CD4-positive, alpha-beta T cell treated with Interleukin-2 at 100 ng/mL for 4 hours (primary cell): ENCODE measurements around the gene ZC3H12D.

Source experiments
- DNase-seq: peaks from one replicate; pipeline ENCODE4 v3.0.0-alpha.2; 2020; ENCODE audit warnings: low spot score

Gene ZC3H12D

DNA sequence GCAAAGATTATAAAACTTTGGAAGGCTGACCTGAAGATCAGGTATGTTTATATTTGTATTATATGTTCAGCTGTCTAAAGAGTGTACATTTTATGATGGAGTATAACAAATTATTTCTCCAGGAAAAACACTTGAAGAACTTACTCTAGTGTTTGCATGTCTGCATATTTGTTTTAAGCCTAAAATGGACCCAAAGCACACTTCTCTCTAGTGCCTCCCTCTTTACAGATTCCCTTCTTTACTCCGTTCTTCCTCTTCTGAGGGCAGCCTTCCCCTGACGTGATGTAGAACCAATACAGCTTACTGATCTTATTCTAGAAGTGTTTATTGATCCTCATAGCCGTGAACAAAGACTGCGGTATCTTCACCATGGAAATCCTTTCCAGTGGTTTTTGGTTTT lies 70.8 kb downstream of the ZC3H12D start:
- no peak for DNase-seq

GRCh38 chr6:149410557-149410956 lies 74.3 kb downstream of the ZC3H12D start:
- DNase-seq, result no peak

DNA sequence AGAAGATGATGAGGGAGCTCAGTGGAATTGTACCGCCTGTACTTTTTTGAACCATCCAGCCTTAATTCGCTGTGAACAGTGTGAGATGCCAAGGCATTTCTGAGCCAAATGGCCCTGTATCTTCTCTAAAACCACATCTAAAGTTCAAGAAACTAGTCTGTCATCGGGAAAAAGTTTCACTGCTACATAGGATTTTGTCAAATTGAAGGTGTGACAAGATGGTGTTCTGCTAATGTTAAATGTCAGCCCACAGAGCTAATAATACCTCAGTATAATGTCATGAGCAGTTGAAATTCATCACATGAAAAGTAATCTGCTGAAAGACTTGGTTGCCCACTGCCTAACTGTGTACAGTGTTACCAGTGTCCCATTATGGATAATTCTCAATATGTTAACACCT lies 75.2 kb downstream of the ZC3H12D start:
- DNase-seq, result no peak

- DNase-seq, result no peak
These were observed 78.7 kb downstream of the ZC3H12D start for GRCh38 chr6:149405823-149406765.

GRCh38 chr6:149403534-149403933 lies 81.3 kb downstream of the ZC3H12D start:
- no peak for DNase-seq

DNA sequence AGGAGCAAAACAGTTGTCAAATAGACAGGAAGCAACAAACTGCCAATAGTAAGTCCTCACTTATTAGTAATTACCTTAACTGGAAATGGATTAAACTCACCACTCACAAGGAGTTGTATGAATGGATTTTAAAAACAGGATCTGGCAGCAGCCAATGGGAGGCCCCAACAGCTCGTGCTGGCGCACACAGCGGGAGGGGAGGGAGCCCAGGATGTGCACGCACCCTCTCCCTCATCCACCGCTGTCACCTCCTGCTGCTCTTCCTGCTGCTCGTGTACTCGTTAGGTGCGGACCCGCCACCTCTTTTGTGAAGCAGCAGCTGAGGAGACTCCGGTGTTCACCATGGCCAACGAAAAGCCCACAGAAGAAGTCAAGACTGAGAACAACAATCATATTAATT lies 84.8 kb downstream of the ZC3H12D start, which contains the start of gene SUMO4:
TSS of gene SUMO4 (plus strand) at position 213 of the 400 bp plus-strand sequence. CDS start at position 343, 130 bp downstream.
- no peak for DNase-seq

DNA sequence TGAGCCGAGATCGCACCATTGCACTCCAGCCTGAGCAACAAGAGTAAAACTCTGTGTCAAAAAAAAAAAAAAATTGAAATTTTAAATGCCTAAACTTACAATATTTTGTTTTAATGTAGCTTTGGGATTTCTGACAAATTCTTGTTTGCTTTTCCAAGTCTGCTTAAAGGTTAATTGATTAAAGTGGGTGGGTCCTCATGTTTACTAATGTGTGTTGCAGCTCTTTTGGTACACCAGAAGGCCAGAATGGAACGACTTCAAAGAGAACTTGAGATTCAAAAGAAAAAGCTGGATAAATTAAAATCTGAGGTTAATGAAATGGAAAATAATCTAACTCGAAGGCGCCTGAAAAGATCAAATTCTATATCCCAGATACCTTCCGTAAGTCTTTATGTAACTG lies 87.4 kb downstream of the ZC3H12D start:
- no peak for DNase-seq
